Measurements from ENCODE around the gene TPX2. TPM values are rescaled to one million over a fixed set of nuclear protein-coding genes. Genes with fewer than 3 reads are reported as not detected.

The TPX2 gene

GRCh38 chr20:31849306-31849930 lies 110.3 kb downstream of the TPX2 start:
- WGBS (ENCODE audit: extremely low coverage, insufficient coverage, low lambda C conversion rate), result no CpG with 5 or more reads among the region's 45 CpGs
- H2BK120ac ChIP-seq (ENCODE audit: low read depth, low read length), result no peak overlapping the region
- H3K56ac ChIP-seq (ENCODE audit: low read length), result no peak overlapping the region
- no peak overlapping the region for H3K23ac ChIP-seq (ENCODE audit: low read length)
- no peak for DNase-seq
- peaks cover 4% of the 10 kb centered on the region for H3K27me3 ChIP-seq (ENCODE audit: insufficient read depth, low read length, poor library complexity)
- H3K36me3 ChIP-seq (ENCODE audit: control insufficient read depth, insufficient read depth, low read length), result no peaks in the 10 kb centered on the region
- H3K9ac ChIP-seq (ENCODE audit: low read length), result no peak overlapping the region
- no peak overlapping the region for H3K4me3 ChIP-seq (ENCODE audit: low read length)
- H3K79me1 ChIP-seq (ENCODE audit: low read length), result no peaks in the 10 kb centered on the region
- H4K5ac ChIP-seq (ENCODE audit: low read length), result no peak overlapping the region
- H3K4me1 ChIP-seq (ENCODE audit: control insufficient read depth, low read depth, low read length), result no peaks in the 10 kb centered on the region
- no peak overlapping the region for H2BK5ac ChIP-seq (ENCODE audit: low read length)
- H2BK15ac ChIP-seq (replicated peaks; ENCODE audit: low read depth), result no peak overlapping the region
- no peaks in the 10 kb centered on the region for H3K79me2 ChIP-seq (ENCODE audit: control insufficient read depth, insufficient read depth, low read length)
- no peak overlapping the region for H3K18ac ChIP-seq (ENCODE audit: low read length)
- no peak overlapping the region for H3K27ac ChIP-seq (ENCODE audit: low read depth, low read length)
- no peak overlapping the region for H2AK5ac ChIP-seq (ENCODE audit: low read length)
- H3K4ac ChIP-seq (ENCODE audit: low read depth, low read length), result no peak overlapping the region
- no peak overlapping the region for H4K8ac ChIP-seq (ENCODE audit: low read depth, low read length)
- H3K4me2 ChIP-seq (ENCODE audit: low read length), result no peak overlapping the region

Small RNA genes within 50 kb of the gene (small RNA-seq; reads per million reads assigned to genes)
- gene AL160175.1 (ENCODE audit: insufficient read depth), result not detected

Data from mesendoderm (in vitro differentiated cells).